Nephron (organoid): ENCODE results near the gene CHST2.

Source experiments
- H3K27ac Mint-ChIP-seq, 3 experiments: 2 replicates each; pipeline ENCODE4 v1.8.0; 2020; ENCODE audit warnings: mixed read lengths in 3 of 3, mild to moderate bottlenecking in 2 of 3, moderate library complexity in 1 of 3
- H3K27me3 Mint-ChIP-seq: 2 replicates; pipeline ENCODE4 v1.8.0; 2021; ENCODE audit warnings: low read depth, mild to moderate bottlenecking, moderate library complexity, mixed read lengths
- H3K36me3 Mint-ChIP-seq: 2 replicates; pipeline ENCODE4 v1.8.0; 2020; ENCODE audit warnings: low read depth, mixed read lengths
- H3K4me1 Mint-ChIP-seq: 2 replicates; pipeline ENCODE4 v1.8.0; 2020; ENCODE audit warnings: mixed read lengths
- H3K4me3 Mint-ChIP-seq, 3 experiments: 2 replicates each; pipeline ENCODE4 v1.8.0; 2020; ENCODE audit warnings: mild to moderate bottlenecking in 3 of 3, mixed read lengths in 3 of 3, moderate library complexity in 2 of 3
- H3K9me3 Mint-ChIP-seq: 2 replicates; pipeline ENCODE4 v1.8.0; 2020; ENCODE audit warnings: mixed read lengths
- TF ChIP-seq, protein P1 (sequence below), 3 experiments: fragments of 200-600 bp; sonication (generic); IDR thresholded peaks; one replicate each; pipeline ENCODE4 v1.5.0; 2021; ENCODE audit warnings: antibody characterized with exemption in 3 of 3; ENCODE audit not compliant: unreplicated experiment in 3 of 3

CHST2 gene

DNA sequence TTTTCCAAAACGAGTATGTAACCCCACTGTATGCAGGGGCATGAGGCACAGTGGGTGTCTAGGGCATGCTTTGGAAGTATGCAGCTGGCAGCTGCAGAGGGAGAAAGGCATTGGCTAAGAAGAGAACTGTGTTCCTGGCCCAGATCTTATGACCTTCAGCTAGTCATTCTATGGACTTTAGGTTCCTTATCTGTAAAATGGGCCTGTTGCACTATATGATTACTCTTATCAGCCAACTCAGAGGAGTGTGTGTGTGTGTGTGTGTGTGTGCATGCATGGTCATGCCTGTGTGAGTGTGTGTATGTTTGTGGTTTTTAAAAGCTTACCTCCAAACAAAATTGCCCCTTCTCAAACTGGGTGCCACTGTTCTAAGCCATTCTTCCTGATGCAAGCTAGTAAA lies 27.4 kb upstream of the CHST2 start:
- TF ChIP-seq, protein P1, sequence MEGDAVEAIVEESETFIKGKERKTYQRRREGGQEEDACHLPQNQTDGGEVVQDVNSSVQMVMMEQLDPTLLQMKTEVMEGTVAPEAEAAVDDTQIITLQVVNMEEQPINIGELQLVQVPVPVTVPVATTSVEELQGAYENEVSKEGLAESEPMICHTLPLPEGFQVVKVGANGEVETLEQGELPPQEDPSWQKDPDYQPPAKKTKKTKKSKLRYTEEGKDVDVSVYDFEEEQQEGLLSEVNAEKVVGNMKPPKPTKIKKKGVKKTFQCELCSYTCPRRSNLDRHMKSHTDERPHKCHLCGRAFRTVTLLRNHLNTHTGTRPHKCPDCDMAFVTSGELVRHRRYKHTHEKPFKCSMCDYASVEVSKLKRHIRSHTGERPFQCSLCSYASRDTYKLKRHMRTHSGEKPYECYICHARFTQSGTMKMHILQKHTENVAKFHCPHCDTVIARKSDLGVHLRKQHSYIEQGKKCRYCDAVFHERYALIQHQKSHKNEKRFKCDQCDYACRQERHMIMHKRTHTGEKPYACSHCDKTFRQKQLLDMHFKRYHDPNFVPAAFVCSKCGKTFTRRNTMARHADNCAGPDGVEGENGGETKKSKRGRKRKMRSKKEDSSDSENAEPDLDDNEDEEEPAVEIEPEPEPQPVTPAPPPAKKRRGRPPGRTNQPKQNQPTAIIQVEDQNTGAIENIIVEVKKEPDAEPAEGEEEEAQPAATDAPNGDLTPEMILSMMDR (IDR thresholded peaks at IDR 0.05; ENCODE audit: unreplicated experiment in 3 of 3): no peak

DNA sequence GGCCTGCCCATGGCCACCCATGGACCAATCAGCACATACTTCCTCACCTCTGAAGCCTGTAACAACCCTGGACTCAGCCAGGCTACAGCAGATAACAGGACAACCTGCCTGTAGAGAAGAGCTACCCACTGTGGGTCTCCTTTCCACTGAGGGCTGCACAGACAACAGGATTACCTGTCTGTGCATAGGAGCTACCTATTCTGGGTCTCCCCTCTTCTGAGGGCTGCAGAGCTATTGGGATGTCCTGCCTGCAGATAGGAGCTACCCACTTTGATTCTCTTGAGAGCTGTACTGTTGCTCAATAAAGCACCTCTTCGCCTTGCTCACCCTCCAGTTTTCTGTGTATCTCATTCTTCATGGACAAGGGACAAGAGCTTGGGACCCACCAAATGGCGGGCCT lies 23.8 kb upstream of the CHST2 start:
- Mint-ChIP-seq H3K27me3 (no peaks in the 10 kb centered on the region), H3K36me3 (no peaks in the 10 kb centered on the region), H3K9me3 (peaks cover 2% of the 10 kb centered on the region), H3K27ac (no peak overlapping the region), H3K4me3 (no peak overlapping the region), H3K4me1 (peaks cover 20% of the 10 kb centered on the region)
- TF ChIP-seq, protein P1 (IDR thresholded peaks at IDR 0.05; ENCODE audit: unreplicated experiment in 3 of 3): no peak

More for the DNA sequence above, 27.4 kb upstream of the CHST2 start:
- H3K36me3 Mint-ChIP-seq: peaks cover 5% of the 10 kb centered on the region
- peaks cover 9% of the 10 kb centered on the region for H3K4me1 Mint-ChIP-seq
- H3K27ac Mint-ChIP-seq: no peak overlapping the region
- H3K27me3 Mint-ChIP-seq: no peaks in the 10 kb centered on the region
- H3K4me3 Mint-ChIP-seq: no peak overlapping the region
- peaks cover 11% of the 10 kb centered on the region for H3K9me3 Mint-ChIP-seq

DNA sequence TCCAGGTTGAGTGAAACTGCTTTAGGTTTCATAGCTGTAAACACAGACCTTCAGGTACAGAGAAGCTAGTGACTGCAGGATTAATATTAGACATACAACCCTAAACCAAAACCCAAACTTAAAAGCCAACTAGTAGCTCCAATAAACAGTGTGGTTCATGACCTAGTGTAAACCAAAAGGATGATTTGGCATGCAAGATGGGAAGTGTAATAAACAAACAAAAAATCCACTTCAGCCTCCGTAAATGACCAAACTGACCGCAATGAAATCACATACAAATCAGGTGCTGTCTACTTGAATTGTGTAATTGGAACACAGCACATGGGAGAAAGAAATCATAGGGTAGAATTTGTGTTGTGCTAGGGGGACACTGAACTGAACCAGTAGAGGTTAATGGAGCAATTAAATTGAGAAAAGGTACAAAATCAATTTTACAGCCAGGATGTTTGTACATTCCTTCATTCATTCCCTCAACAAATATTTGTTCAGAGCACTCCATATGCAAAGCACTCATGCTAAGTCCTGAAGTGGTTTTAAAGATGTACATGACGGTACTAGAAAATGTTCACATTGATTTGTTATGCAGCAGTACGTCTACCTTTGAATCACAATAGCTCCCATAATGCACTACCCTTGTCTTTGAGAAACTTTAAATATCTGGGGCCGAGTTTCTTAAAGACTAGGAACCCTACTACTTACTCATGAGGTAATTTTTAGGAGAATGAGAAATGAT lies 21.4 kb upstream of the CHST2 start:
- Mint-ChIP-seq H3K4me1 (peaks cover 18% of the 10 kb centered on the region), H3K9me3 (peaks cover 2% of the 10 kb centered on the region), H3K27me3 (peaks cover under 1% of the 10 kb centered on the region), H3K4me3 (no peak overlapping the region), H3K27ac (no peak overlapping the region), H3K36me3 (no peaks in the 10 kb centered on the region)
- TF ChIP-seq, protein P1 (IDR thresholded peaks at IDR 0.05; ENCODE audit: unreplicated experiment in 3 of 3): no peak

DNA sequence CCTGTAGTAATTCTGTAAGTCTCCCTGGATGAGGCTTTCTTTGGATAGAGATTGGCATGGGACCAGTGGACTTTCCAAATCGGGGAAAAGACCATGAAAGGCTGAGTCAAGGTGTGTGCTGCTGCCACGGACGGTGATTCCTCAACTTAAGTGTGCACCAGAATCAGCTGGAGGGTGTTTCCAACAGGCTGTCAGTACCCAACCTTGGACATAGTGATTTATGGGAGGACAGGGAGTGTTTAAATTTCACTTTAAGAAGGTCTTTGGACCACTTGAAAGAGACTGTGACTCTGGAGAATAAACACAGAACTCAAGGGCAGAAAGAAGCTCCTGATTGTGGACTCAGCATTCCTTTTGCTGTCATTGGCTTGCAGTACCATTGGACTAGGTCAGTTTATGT lies 20.4 kb upstream of the CHST2 start:
- TF ChIP-seq, protein P1 (IDR thresholded peaks at IDR 0.05; ENCODE audit: unreplicated experiment in 3 of 3): no peak
- Mint-ChIP-seq H3K36me3 (no peaks in the 10 kb centered on the region), H3K27ac (peak overlapping the region; percentile 73 to 75 (median 74)), H3K4me1 (peaks cover 18% of the 10 kb centered on the region), H3K4me3 (peak overlapping the region in 1 of 3 experiments; percentile 22), H3K27me3 (peaks cover 4% of the 10 kb centered on the region), H3K9me3 (peaks cover 8% of the 10 kb centered on the region)

DNA sequence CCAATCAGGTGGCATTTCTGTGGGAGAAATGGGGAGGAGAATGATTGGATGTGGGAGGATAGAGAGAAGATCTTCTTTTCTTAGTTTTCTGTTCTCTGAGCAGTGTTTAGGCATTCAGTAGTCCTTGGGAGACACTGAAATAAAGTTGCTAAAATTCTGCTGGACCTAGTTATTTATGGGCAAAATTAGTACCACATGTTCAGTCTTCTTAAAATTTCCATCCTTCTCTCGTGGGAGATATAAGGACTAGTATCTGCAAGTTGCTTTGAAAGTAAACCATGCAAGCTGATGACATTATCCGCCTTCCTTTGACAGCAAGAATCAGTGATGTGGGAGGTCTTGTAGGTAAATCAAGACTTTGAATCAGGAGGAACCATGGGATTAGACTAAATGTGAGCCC lies 19.9 kb upstream of the CHST2 start:
- H3K9me3 Mint-ChIP-seq: peaks cover 13% of the 10 kb centered on the region
- TF ChIP-seq, protein P1 (IDR thresholded peaks at IDR 0.05; ENCODE audit: unreplicated experiment in 3 of 3): no peak
- no peak overlapping the region for H3K4me3 Mint-ChIP-seq
- peak overlapping the region; percentile 73 to 75 (median 74) for H3K27ac Mint-ChIP-seq
- H3K36me3 Mint-ChIP-seq: no peaks in the 10 kb centered on the region
- H3K4me1 Mint-ChIP-seq: peaks cover 18% of the 10 kb centered on the region
- peaks cover 4% of the 10 kb centered on the region for H3K27me3 Mint-ChIP-seq

DNA sequence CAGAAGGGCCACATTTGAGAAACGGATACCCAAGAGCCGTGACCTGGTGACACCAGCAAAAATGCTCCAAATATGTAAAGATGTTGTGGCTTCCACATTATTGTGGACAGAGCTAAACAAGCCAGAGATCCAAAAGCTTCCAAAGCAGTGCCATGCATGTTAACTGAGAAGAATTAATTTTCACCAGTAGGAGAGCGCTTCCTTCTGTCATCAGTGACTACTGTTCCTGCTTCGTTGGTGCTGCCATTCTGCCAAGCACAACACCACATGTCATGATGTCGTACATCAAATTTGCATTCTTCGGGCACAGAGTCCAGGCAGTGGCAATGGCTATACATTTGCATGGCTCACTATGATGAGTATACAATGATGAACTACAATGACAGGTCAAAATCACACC lies 19.1 kb upstream of the CHST2 start:
- Mint-ChIP-seq H3K9me3 (peaks cover 19% of the 10 kb centered on the region), H3K4me1 (peaks cover 18% of the 10 kb centered on the region), H3K4me3 (no peak overlapping the region), H3K27ac (peak overlapping the region; percentile 73 to 75 (median 74)), H3K36me3 (peaks cover 4% of the 10 kb centered on the region), H3K27me3 (peaks cover 9% of the 10 kb centered on the region)
- TF ChIP-seq, protein P1 (IDR thresholded peaks at IDR 0.05; ENCODE audit: unreplicated experiment in 3 of 3): no peak
